T-helper 2 cell treated with Interferon-gamma antibody and Interleukin-4, amounts not matched to agents 5 μg/mL and 100 μg/mL, for 36 hours (primary cell): ENCODE data around the gene PHACTR2.

Experiments
- DNase-seq: peaks from one replicate; pipeline ENCODE4 v3.0.0; 2021; ENCODE audit warnings: low spot score
- H3K27ac Mint-ChIP-seq: one replicate; pipeline ENCODE4 v1.8.0; 2021; ENCODE audit warnings: mild to moderate bottlenecking, mixed read lengths
- H3K27me3 Mint-ChIP-seq: one replicate; pipeline ENCODE4 v1.8.0; 2021; ENCODE audit warnings: low read depth, mixed read lengths
- H3K36me3 Mint-ChIP-seq: one replicate; pipeline ENCODE4 v1.8.0; 2021; ENCODE audit warnings: low read depth, mixed read lengths
- H3K4me1 Mint-ChIP-seq: one replicate; pipeline ENCODE4 v1.8.0; 2021; ENCODE audit warnings: low read depth, mixed read lengths
- H3K4me3 Mint-ChIP-seq: one replicate; pipeline ENCODE4 v1.8.0; 2022; ENCODE audit warnings: mild to moderate bottlenecking, moderate library complexity, mixed read lengths
- H3K9me3 Mint-ChIP-seq: one replicate; pipeline ENCODE4 v1.8.0; 2021; ENCODE audit warnings: mixed read lengths

Gene PHACTR2

DNA sequence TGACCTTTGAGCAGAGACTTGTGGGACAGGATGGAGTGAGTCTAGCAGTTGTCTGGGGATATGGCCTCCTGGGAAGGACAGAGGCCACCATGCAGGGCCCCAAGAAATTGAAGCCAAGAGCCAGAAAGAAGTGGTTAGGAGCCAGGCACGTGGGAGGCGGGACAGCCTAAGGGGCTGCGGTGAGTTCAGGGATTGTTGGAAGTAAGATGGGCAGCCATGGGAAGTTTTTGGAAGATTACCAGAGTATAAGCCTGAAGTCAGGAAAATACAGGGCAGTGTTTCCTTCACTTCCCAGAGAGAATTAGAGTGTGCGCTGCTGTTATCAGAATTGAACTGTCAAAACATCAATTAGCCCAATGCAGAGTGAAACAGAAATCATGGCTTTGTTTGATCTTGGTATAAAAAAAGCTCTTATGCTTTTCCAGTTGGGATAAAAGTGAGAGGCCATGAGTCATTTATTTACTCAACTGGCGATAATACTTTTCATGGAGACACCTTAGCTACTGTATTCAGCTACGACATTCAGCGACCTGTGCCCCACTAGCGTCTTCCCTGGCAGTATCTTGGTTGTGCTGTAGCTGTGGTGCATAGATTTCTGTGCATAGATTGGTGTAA is 66.9 kb downstream of the PHACTR2 start:
- no peak overlapping the region for H3K27ac Mint-ChIP-seq
- no peaks in the 10 kb centered on the region for H3K4me1 Mint-ChIP-seq
- H3K27me3 Mint-ChIP-seq, result no peaks in the 10 kb centered on the region
- no peaks in the 10 kb centered on the region for H3K36me3 Mint-ChIP-seq
- no peaks in the 10 kb centered on the region for H3K9me3 Mint-ChIP-seq
- no peak overlapping the region for H3K4me3 Mint-ChIP-seq
- DNase-seq, result no peak

DNA sequence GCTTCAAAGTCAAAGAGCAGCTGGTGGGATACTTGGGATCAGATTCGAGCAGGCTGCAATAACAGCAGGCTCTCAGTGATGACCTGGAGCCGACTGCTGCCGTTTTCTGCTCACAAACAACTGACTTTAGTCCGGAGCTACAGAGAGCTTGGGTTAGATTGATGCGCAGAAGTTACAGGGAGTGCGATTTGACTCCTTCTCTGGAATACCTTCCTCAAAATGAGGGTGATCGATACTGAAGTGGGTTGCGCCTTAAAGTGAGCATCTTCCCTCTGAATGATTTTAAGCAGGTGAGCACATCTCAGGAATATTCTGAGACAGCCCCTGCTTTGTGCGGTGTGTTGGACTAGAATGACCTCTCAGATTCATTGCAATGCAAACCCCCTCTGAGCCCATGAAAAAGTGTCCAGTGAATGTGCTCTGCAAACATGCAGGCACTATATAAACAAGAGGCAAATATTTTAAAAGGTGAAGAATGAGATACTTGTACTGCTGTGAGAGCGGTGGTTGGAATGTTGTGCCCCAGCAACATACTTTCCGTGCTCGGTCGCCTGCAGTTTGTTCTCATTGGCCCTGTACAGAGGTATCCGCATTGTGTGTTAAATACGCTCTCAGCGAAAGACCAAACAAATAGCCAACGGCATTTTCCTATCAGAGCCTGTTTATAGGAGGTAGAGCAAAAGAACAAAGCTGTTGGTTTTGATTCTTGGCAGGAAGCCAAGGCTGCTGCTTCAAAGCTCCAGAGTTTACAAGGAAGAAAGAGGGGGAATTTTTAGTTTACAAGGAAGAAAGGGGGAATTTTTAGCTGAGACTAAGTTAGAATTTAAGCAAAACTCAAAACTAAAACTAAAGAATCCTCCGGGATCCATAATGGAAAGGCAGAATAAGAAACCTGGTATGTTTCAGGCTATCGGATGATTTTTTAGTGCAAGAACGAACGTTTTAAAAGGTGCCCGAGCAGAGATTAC is 67.7 kb downstream of the PHACTR2 start:
- no peak overlapping the region for H3K27ac Mint-ChIP-seq
- no peaks in the 10 kb centered on the region for H3K4me1 Mint-ChIP-seq
- H3K36me3 Mint-ChIP-seq, result no peaks in the 10 kb centered on the region
- DNase-seq, result no peak
- H3K27me3 Mint-ChIP-seq, result no peaks in the 10 kb centered on the region
- H3K9me3 Mint-ChIP-seq, result no peaks in the 10 kb centered on the region
- H3K4me3 Mint-ChIP-seq, result no peak overlapping the region

DNA sequence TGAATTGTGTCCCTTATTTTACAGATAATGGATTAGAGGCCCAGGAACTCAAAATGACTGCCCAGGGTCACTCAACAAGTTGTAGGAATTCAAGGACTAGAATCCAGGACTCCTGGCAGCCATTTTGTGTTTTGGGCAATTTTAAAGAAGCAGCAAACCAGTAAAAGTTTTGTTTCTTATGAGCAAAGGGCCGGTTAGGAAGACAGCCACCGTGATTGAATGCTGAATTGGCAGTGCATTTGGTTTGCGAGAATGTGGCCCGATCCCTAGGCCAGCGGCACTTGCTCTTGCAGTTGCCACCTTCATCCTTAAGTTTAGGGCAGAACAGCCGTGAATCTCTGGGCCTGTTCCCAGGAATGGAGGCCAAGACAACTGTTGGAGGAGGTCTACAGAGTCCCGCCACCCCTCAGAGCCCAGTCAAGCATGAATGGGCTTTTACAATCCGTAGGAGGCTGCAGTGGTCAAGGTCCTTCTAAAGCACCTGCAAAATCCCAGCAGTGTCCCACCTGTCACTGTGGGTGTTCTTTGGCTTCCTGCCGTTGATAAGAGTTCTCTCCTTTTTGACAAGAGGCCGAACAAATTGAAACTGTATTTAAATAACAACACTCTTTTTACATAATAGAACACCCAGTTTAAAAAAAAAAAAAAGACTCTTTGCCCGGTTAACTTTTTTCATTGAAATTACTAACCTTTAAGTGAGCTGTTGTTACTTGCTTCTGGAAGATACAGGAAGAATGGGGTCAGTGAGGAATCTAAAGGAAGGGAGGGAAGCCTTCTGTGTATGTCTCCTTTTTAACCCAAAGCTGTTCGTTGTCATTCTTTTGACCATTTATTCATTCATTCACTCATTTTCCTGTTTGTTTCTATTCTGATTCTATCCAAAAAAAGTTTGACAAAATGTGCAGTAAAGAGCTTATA is 68.7 kb downstream of the PHACTR2 start:
- H3K9me3 Mint-ChIP-seq, result no peaks in the 10 kb centered on the region
- no peak overlapping the region for H3K4me3 Mint-ChIP-seq
- DNase-seq, result no peak
- H3K36me3 Mint-ChIP-seq, result no peaks in the 10 kb centered on the region
- H3K4me1 Mint-ChIP-seq, result no peaks in the 10 kb centered on the region
- H3K27ac Mint-ChIP-seq, result no peak overlapping the region
- H3K27me3 Mint-ChIP-seq, result no peaks in the 10 kb centered on the region

DNA sequence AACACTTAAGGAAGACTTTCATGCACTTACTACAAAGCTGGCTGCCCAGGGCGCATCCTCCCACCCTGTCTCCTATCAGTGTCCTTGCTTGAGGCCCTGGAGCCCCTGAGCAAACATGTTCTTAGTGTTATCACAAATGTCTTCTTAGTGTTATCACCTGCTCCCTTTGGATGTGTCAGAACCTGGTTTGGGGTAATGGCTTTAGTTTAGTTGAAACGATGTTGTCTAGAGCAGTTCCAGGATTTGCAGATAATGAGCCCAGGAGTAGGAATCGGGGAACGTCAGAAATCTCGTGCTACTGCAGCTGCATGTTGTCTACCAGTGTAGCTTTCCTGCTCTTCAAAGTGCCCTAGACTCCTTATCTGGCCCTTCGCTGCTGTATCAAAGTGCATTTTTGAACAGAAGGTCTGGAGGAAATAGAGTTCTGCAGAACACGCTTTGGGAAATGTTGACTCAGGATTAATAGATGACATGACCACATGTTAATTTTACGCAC is 69.6 kb downstream of the PHACTR2 start:
- Mint-ChIP-seq H3K36me3 (no peaks in the 10 kb centered on the region), H3K27me3 (no peaks in the 10 kb centered on the region), H3K27ac (no peak overlapping the region), H3K4me3 (no peak overlapping the region), H3K9me3 (no peaks in the 10 kb centered on the region), H3K4me1 (no peaks in the 10 kb centered on the region)
- DNase-seq, result no peak

DNA sequence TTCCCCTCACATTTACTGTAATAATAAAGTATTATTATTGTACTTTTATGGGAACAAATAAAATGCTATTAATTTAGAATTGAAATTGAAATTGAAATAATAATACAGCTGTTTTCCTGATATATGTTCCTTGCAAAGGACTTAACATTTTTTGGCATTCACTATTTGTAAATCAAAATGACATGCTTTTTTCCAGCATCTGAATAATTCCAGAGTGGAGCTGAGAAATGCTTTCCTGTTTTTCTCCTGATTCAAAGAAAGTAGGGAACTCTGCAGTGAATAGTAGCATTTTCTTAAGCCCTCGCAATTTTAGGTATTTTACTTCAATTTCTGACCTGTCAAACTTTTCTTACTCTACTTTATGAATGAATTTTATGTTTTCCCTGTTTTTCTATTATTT is 72.1 kb downstream of the PHACTR2 start:
- Mint-ChIP-seq H3K9me3 (no peaks in the 10 kb centered on the region), H3K27me3 (no peaks in the 10 kb centered on the region), H3K36me3 (no peaks in the 10 kb centered on the region), H3K4me1 (no peaks in the 10 kb centered on the region), H3K4me3 (no peak overlapping the region), H3K27ac (no peak overlapping the region)
- DNase-seq, result no peak

DNA sequence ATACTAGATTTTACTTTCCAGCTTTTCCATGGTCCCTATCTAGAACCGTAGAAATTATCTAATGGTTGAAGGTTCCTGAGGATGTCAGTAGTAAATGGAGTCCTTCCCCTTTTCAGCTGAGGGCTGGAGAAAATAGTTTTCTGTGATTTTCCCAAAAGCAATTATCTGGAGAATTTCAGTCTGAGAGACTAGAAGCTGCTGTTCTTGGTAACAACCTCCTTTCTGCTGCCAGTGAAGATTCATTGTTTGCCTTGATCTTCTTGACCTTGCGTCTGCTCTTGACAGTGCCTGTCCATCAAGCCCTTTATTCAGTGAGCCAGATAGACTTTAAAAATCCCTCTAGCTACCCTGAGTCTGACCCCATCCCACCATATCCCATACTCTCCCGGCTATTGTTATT is 73.1 kb downstream of the PHACTR2 start:
- Mint-ChIP-seq H3K36me3 (peaks cover 1% of the 10 kb centered on the region), H3K4me1 (no peaks in the 10 kb centered on the region), H3K27me3 (no peaks in the 10 kb centered on the region), H3K27ac (no peak overlapping the region), H3K9me3 (no peaks in the 10 kb centered on the region), H3K4me3 (no peak overlapping the region)
- no peak for DNase-seq

DNA sequence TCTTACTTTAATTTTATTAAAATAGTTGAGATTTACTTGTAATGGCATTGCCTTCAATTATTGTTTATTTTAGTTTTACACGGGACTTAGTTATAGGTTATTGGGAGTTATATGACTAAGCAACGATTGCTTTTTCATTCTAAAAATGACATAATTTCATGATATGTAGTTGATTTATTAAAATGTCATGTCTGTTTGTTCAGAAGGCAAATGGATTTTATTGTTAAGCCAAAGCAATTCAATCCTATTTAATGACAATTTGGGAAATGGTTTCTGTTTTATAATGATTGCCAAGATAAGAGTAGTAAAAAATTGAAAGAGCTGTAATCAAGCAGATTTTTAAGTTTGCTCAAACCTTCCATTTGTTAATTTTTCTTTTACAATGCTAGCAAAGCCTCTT is 74.7 kb downstream of the PHACTR2 start:
- Mint-ChIP-seq H3K9me3 (no peaks in the 10 kb centered on the region), H3K27ac (no peak overlapping the region), H3K27me3 (no peaks in the 10 kb centered on the region), H3K36me3 (peaks cover 1% of the 10 kb centered on the region), H3K4me3 (no peak overlapping the region), H3K4me1 (no peaks in the 10 kb centered on the region)
- DNase-seq, result no peak

DNA sequence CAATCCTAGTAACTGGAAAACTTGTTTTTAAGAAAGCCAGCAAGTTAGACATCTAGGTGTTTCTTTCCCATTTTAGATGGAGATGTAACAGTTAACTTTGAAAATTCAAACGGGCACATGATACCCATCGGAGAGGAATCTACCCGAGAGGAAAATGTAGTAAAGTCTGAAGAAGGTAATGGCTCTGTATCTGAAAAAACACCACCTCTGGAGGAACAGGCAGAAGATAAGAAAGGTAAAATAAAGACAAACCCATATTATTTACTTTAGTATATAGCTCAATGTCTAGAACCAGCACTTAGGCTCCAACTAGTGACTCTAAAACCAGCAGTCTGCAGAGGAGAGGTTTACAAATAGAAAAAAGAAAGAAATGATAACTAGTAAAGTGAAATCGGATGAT is 75.9 kb downstream of the PHACTR2 start:
- Mint-ChIP-seq H3K36me3 (peaks cover 1% of the 10 kb centered on the region), H3K27ac (no peak overlapping the region), H3K4me1 (no peaks in the 10 kb centered on the region), H3K4me3 (no peak overlapping the region), H3K9me3 (no peaks in the 10 kb centered on the region), H3K27me3 (no peaks in the 10 kb centered on the region)
- DNase-seq, result no peak

DNA sequence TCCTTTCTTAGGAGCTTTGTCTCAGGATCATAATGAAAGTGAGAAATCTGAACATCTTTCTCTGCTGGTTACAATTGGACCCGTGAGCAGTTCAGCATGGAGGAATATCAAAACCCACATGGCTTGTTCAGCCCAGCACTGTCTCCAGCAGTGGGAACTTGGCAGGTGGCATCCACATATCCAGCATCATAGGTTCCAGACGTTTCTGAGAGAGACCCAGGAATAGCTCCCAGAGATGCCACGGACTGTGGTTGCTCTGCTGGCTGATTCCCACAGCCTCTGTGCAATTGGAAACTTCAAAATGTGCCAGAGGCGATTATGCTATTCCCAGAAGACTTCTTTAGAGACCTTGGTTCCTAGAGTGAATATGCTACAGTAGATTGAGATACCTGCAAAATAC is 76.4 kb downstream of the PHACTR2 start:
- H3K9me3 Mint-ChIP-seq, result no peaks in the 10 kb centered on the region
- no peaks in the 10 kb centered on the region for H3K27me3 Mint-ChIP-seq
- no peak overlapping the region for H3K4me3 Mint-ChIP-seq
- no peaks in the 10 kb centered on the region for H3K4me1 Mint-ChIP-seq
- peaks cover 1% of the 10 kb centered on the region for H3K36me3 Mint-ChIP-seq
- no peak overlapping the region for H3K27ac Mint-ChIP-seq
- no peak for DNase-seq

DNA sequence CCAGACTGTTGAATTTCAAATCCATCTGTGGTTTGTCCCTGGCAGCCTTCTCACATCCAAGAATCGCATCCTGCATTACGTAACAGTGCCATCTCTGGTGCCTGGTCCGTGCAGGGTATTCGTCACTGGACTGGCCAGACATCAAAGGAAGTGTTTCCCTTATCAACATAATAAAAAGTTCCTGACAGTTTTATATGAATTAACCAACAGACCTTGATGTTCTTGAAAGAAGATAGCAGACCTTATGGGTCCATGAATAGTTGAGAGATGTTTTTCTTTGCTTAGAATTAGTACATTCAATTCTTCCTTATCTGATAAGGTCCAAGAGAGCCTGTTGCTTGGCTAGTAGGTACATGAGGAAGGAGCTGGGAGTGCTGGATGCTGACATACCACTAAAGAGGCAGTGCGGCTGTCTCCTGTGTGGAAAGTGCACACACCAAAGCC is 77.6 kb downstream of the PHACTR2 start:
- no peaks in the 10 kb centered on the region for H3K9me3 Mint-ChIP-seq
- peaks cover 5% of the 10 kb centered on the region for H3K4me1 Mint-ChIP-seq
- H3K27ac Mint-ChIP-seq, result no peak overlapping the region
- H3K4me3 Mint-ChIP-seq, result no peak overlapping the region
- no peak for DNase-seq
- H3K36me3 Mint-ChIP-seq, result peaks cover 1% of the 10 kb centered on the region
- no peaks in the 10 kb centered on the region for H3K27me3 Mint-ChIP-seq

DNA sequence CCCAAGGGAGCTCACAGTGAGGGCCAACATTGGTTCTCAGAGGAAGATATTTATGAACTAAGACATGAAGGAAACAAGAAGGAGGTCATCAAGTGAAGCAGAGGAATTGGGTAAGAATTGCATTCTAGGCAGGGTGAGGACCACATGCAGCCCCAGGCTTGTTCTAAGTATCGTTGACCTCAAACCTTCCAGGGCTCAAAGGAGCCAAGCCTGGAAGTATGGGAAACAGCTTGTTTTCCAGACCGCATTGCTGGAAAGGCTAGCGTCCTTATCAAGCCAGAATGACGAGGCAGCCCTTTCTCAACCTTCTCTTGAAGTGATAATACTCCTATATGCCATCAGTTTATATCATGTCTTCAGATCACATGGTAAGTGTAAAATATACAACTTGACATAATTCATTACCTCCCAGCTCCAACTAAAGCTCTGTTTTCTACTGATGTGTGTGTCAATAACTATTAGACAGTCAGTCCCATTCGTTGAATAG is 79.6 kb downstream of the PHACTR2 start:
- Mint-ChIP-seq H3K27me3 (no peaks in the 10 kb centered on the region), H3K27ac (no peak overlapping the region), H3K4me3 (no peak overlapping the region), H3K4me1 (peaks cover 5% of the 10 kb centered on the region), H3K36me3 (peaks cover 1% of the 10 kb centered on the region), H3K9me3 (no peaks in the 10 kb centered on the region)
- DNase-seq, result no peak

DNA sequence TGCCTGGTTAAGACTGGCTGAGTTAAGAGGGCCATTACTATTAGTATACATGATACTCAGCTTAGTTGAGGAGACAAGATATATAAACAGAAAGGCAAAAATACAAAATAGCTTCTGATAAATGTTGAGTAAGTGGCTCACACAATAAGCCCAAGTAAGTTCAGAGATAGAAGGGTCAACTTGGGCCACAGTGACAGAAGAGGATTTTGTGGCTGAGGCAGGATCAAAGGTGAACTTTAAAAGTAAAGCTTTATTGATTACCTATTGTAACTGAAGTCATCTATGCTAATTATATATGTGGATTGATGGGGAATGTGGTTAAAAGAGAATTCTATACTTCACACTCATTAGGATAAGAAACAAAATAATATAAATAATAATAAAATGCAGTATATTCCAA is 80.8 kb downstream of the PHACTR2 start:
- H3K9me3 Mint-ChIP-seq, result no peaks in the 10 kb centered on the region
- H3K4me3 Mint-ChIP-seq, result no peak overlapping the region
- H3K36me3 Mint-ChIP-seq, result peaks cover 1% of the 10 kb centered on the region

DNA sequence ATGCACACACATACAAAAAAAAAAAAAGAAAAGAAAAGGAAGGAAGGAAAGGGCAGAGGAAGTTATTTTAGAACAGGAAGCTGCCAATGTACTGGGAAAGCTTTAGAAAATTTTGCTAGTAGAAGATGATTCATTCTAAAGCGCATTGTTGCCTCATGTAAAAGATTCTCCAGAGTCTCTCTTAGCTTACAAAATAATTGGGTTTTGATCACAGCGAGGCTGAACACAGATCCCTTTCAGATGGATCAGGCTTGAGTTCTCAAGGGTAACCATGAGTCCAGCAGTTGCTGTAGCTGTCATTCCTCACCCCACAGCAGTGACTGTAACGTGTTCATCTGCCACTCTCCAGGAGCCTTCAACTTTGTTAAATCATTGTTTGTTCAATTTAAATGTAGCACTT is 81.9 kb downstream of the PHACTR2 start:
- no peak for DNase-seq
- Mint-ChIP-seq H3K4me3 (no peak overlapping the region), H3K27me3 (no peaks in the 10 kb centered on the region), H3K27ac (no peak overlapping the region), H3K4me1 (peaks cover 5% of the 10 kb centered on the region), H3K36me3 (peaks cover 7% of the 10 kb centered on the region), H3K9me3 (no peaks in the 10 kb centered on the region)

More for the DNA sequence above, 80.8 kb downstream of the PHACTR2 start:
- Mint-ChIP-seq H3K4me1 (peaks cover 5% of the 10 kb centered on the region), H3K27ac (no peak overlapping the region), H3K27me3 (no peaks in the 10 kb centered on the region)
- no peak for DNase-seq
